Activated CD4-positive, alpha-beta T cell treated with anti-CD3 and anti-CD28 coated beads, Interleukin-2, amount 50 U/mL, for 4 hours (primary cell): ENCODE results near the gene NPC1L1.

Source experiments
- DNase-seq, 2 experiments: peaks; one replicate each; pipeline ENCODE4 v3.0.0-alpha.2; 2020

Gene NPC1L1

DNA sequence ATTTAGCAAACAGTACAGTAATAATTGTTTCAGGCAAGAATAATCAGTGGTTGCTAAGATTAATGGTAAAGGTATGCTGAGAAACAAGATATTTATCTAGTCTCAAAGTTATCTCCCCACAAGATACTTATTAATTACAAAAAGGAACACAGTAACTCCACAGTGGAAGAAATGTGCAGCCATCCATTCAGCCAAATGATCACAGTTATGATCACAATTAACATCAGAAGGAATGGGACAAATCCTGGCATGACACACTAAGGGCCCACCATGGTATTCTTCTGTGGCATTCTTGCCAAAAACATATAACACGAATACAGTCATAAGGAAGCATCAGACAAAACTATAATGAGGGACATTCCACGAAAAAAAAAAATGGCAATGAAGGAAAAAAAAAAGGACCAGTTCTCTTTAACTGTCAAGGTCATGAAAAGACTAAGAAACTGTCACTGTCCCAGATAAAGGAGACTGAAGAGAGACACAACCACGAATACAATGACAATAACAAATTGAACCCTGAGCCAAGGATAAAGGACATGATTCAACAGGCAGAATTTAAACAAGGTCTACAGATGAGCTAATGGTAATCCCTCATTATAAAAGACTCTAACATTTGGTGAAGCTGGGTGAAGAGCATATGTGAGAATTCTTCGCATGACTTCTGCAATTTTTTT is 71.5 kb downstream of the NPC1L1 start:
- DNase-seq: no peak

GRCh38 chr7:44467217-44467548 is 73.9 kb downstream of the NPC1L1 start:
- DNase-seq: no peak

- DNase-seq: no peak
Measured at GRCh38 chr7:44466300-44467216, 74.6 kb downstream of the NPC1L1 start.

GRCh38 chr7:44465490-44465889 is 75.6 kb downstream of the NPC1L1 start:
- no peak for DNase-seq

- no peak for DNase-seq
Measured at GRCh38 chr7:44463169-44463808, 77.8 kb downstream of the NPC1L1 start.
